OCI-LY3 (cell line): Measurements from ENCODE around the gene ADAMTS15.

Experiments used
- EZH2phosphoT487 ChIP-seq: fragments of 200-600 bp; shearing (Covaris generic); IDR thresholded peaks from 2 replicates; pipeline ENCODE4 v1.6.1; 2018; ENCODE audit warnings: antibody characterized with exemption, mixed run types, low read depth
- TF ChIP-seq, protein P1 (sequence below): fragments of 200-600, 300-600 bp; sonication (generic); IDR thresholded peaks from 2 replicates; pipeline ENCODE4 v1.5.1; 2014; ENCODE audit warnings: antibody characterized with exemption, low read length, low read depth

DNA sequence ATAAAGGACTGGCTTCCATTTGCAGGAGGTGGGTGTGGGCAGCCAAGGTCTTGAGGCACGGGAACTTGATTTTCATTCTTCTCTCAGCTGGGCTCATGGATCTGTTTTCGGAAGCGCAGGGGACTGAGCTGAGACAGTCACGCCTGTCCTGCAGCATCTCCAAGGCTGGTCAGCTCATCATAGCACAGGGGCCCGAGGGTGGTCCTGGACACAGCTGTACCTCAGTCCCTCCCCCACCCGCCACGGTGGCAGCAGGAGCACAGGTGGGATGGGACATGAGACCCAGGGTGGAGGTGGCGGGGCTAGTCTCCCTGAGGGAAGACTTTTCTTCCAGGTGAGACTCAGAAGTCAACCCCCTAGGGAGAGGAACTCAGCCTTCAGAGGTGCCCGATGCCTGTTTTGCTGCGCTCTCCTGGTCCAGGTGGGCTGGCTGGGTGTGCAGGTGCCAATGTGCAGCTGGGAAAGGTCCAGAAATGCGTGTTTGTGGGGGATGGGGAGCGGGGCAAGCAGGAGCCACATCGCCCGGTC is 23.8 kb upstream of the ADAMTS15 start:
- TF ChIP-seq, protein P1, sequence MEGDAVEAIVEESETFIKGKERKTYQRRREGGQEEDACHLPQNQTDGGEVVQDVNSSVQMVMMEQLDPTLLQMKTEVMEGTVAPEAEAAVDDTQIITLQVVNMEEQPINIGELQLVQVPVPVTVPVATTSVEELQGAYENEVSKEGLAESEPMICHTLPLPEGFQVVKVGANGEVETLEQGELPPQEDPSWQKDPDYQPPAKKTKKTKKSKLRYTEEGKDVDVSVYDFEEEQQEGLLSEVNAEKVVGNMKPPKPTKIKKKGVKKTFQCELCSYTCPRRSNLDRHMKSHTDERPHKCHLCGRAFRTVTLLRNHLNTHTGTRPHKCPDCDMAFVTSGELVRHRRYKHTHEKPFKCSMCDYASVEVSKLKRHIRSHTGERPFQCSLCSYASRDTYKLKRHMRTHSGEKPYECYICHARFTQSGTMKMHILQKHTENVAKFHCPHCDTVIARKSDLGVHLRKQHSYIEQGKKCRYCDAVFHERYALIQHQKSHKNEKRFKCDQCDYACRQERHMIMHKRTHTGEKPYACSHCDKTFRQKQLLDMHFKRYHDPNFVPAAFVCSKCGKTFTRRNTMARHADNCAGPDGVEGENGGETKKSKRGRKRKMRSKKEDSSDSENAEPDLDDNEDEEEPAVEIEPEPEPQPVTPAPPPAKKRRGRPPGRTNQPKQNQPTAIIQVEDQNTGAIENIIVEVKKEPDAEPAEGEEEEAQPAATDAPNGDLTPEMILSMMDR: no peak
- no peak for TF ChIP-seq EZH2phosphoT487
